AG09319 (cell line): Measurements from ENCODE around the gene LIN28B.

Experiments
- DNase-seq: peaks from one replicate; pipeline ENCODE4 v3.0.0-alpha.2; 2010; ENCODE audit warnings: low read depth; ENCODE audit errors: extremely low read depth
- TF ChIP-seq, protein P1 (sequence below): IDR thresholded peaks from 2 replicates; pipeline ENCODE4 v1.5.1; 2011; ENCODE audit warnings: low read depth, mild to moderate bottlenecking, inconsistent platforms, low read length, moderate library complexity

The LIN28B gene

GRCh38 chr6:104958178-104959025, 1.5 kb downstream of the LIN28B start:
- TF ChIP-seq, protein P1, sequence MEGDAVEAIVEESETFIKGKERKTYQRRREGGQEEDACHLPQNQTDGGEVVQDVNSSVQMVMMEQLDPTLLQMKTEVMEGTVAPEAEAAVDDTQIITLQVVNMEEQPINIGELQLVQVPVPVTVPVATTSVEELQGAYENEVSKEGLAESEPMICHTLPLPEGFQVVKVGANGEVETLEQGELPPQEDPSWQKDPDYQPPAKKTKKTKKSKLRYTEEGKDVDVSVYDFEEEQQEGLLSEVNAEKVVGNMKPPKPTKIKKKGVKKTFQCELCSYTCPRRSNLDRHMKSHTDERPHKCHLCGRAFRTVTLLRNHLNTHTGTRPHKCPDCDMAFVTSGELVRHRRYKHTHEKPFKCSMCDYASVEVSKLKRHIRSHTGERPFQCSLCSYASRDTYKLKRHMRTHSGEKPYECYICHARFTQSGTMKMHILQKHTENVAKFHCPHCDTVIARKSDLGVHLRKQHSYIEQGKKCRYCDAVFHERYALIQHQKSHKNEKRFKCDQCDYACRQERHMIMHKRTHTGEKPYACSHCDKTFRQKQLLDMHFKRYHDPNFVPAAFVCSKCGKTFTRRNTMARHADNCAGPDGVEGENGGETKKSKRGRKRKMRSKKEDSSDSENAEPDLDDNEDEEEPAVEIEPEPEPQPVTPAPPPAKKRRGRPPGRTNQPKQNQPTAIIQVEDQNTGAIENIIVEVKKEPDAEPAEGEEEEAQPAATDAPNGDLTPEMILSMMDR, result no peak
- DNase-seq, result no peak

GRCh38 chr6:104959026-104959858, 2.3 kb downstream of the LIN28B start:
- TF ChIP-seq, protein P1, result no peak
- no peak for DNase-seq

DNA sequence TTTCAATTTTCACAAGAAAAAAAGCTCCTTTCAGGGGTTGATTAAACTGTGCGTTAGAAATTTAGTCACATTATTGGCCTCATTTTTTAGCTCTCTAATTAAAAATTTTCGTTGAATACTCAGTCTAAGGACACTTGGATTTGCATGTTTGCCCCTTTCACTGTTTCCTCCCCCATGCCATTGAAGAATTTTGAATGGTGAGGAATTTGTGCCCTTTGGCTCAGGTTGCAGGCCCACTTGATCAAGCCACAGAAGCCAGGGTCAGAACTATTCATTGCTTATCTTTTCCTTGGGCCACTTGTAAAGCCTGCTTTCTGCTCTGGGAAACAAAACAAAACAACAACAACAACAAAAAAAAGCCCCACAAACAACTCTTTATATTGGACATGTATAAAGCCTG, 12.2 kb downstream of the LIN28B start:
- DNase-seq, result no peak
- TF ChIP-seq, protein P1, result no peak

DNA sequence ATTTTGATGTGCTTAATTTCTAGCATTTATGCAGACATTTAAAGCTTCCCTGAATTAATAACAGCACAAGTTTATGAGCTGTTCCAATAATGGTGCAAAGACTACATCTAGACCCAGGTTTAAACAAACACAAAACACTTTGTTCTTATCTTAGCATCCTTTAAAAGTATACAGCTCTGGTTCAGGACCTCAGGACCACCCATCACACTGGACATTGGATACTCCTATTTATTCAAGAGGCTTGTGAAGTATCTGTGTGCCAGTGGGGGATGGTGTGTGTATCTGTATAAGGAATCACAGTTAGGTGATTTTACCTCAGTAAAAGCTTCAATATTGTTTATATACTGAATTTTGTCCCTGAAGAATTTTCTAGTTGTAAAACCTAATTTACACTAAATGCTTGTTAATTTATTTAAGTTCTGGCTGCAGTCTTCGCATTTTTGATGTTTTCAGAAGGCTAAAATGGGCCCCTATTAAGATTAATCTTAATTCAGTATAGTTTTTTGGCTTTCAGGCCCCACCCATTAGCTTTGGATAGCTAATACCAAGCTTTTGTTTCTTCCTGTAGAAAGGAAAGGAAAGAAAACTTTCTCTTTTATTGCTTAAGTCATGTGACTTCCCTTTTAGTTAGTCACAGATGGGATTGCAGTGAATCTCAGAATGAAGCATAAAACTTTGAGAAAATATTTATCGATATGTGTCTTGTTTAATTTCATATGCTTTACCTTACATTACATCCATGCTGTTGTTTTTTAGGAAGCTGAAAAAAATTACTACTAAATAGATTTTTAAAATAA, 13.1 kb downstream of the LIN28B start:
- DNase-seq, result no peak
- TF ChIP-seq, protein P1, result no peak

- TF ChIP-seq, protein P1, result no peak
- DNase-seq, result no peak
Measured at GRCh38 chr6:104973404-104973803, 16.5 kb downstream of the LIN28B start.

DNA sequence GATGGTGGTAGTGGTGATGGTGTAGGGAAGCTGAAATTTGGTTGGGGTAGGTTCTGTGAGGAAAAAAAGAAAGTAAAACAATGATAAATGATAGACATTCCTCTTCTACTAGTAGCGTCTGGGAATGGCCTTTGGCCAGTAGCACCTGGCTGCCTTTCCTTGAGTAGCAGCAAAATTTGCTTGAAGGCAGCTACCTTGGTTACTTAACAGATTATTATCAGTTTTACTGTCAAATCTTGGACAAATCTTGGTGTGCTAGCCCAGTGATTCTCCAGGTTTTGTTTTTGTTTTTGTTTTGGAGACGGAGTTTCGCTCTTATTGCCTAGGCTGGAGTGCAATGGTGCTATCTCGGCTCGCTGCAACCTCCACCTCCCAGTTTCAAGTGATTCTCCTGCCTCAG, 26.4 kb downstream of the LIN28B start:
- no peak for DNase-seq
- TF ChIP-seq, protein P1, result no peak
